ENCODE results near the gene PCNX2. TPM values are rescaled to one million over a fixed set of nuclear protein-coding genes. Genes with fewer than 3 reads are reported as not detected.

The PCNX2 gene
- total and polyA plus RNA-seq, 2 donors (not counting 1 experiment from before 2014, with no cell fraction given): 17.6 to 34.7 TPM

- Histone ChIP-seq H3K4me1 (ENCODE audit: control insufficient read depth in 2 of 2, insufficient read depth in 2 of 2, low read length in 2 of 2) (no peaks in the 10 kb centered on the region), H3K27ac (ENCODE audit: low read length in 2 of 2) (no peak overlapping the region), H3K9me3 (ENCODE audit: control extremely low read depth in 1 of 3, control insufficient read depth in 2 of 3, insufficient read depth in 1 of 3, low read length in 2 of 3) (no peaks in the 10 kb centered on the region), H4K20me1 (ENCODE audit: control insufficient read depth, insufficient read depth, low read length, poor library complexity, severe bottlenecking) (no peaks in the 10 kb centered on the region), H2AFZ (ENCODE audit: insufficient read depth, low read depth, low read length, poor library complexity, severe bottlenecking) (no peak overlapping the region), H3K79me2 (ENCODE audit: control insufficient read depth, insufficient read depth, low read length) (no peaks in the 10 kb centered on the region), H3K4me3 (ENCODE audit: control extremely low read depth in 1 of 5, extremely low read depth in 1 of 5, insufficient read depth in 1 of 5, low read depth in 2 of 5, low read length in 4 of 5) (no peak overlapping the region), H3K36me3 (replicated peaks in 1 of 2; ENCODE audit: control extremely low read depth in 1 of 2, control insufficient read depth in 1 of 2, extremely low read depth in 1 of 2, insufficient read depth in 2 of 2, low read length in 1 of 2) (no peaks in the 10 kb centered on the region), H3K4me2 (replicated peaks; ENCODE audit: low read depth, low read length, poor library complexity, severe bottlenecking) (no peak overlapping the region), H3K27me3 (replicated peaks in 1 of 4; ENCODE audit: control extremely low read depth in 1 of 4, control insufficient read depth in 3 of 4, insufficient read depth in 4 of 4, low read length in 3 of 4) (no peaks in the 10 kb centered on the region), H3K9ac (ENCODE audit: low read length) (no peak overlapping the region)
- Mint-ChIP-seq H3K9me3 (ENCODE audit: insufficient read depth) (no peaks in the 10 kb centered on the region), H3K4me1 (no peaks in the 10 kb centered on the region), H3K27ac (no peak overlapping the region), H3K4me3 (no peak overlapping the region), H3K27me3 (no peaks in the 10 kb centered on the region)
- DNase-seq (no peak), ATAC-seq (ENCODE audit: low read depth) (no peak)
- WGBS (ENCODE audit: insufficient coverage): 83% methylated on average over 2 of the region's 3 CpGs
- POLR2A ChIA-PET: no interaction called here
- CTCF ChIA-PET: no interaction called here
- no peak for TF ChIP-seq EZH2 (IDR thresholded peaks at IDR 0.05; ENCODE audit: borderline replicate concordance, insufficient read depth, low read depth, low read length, poor library complexity, severe bottlenecking)
- no peak for TF ChIP-seq CTCF (IDR thresholded peaks at IDR 0.05)
- intact Hi-C loops (cut with micrococcal nuclease): no loop called here
Measured at GRCh38 chr1:233097546-233097945, 198.0 kb downstream of the PCNX2 start.

- Histone ChIP-seq H3K27me3 (replicated peaks in 1 of 4; ENCODE audit: control extremely low read depth in 1 of 4, control insufficient read depth in 3 of 4, insufficient read depth in 4 of 4, low read length in 3 of 4) (no peaks in the 10 kb centered on the region), H4K20me1 (ENCODE audit: control insufficient read depth, insufficient read depth, low read length, poor library complexity, severe bottlenecking) (no peaks in the 10 kb centered on the region), H3K36me3 (replicated peaks in 1 of 2; ENCODE audit: control extremely low read depth in 1 of 2, control insufficient read depth in 1 of 2, extremely low read depth in 1 of 2, insufficient read depth in 2 of 2, low read length in 1 of 2) (no peaks in the 10 kb centered on the region), H3K27ac (ENCODE audit: low read length in 2 of 2) (no peak overlapping the region), H3K4me1 (ENCODE audit: control insufficient read depth in 2 of 2, insufficient read depth in 2 of 2, low read length in 2 of 2) (no peaks in the 10 kb centered on the region), H3K4me3 (ENCODE audit: control extremely low read depth in 1 of 5, extremely low read depth in 1 of 5, insufficient read depth in 1 of 5, low read depth in 2 of 5, low read length in 4 of 5) (no peak overlapping the region), H3K9me3 (ENCODE audit: control extremely low read depth in 1 of 3, control insufficient read depth in 2 of 3, insufficient read depth in 1 of 3, low read length in 2 of 3) (no peaks in the 10 kb centered on the region), H2AFZ (ENCODE audit: insufficient read depth, low read depth, low read length, poor library complexity, severe bottlenecking) (no peak overlapping the region), H3K4me2 (replicated peaks; ENCODE audit: low read depth, low read length, poor library complexity, severe bottlenecking) (no peak overlapping the region), H3K9ac (ENCODE audit: low read length) (no peak overlapping the region), H3K79me2 (ENCODE audit: control insufficient read depth, insufficient read depth, low read length) (no peaks in the 10 kb centered on the region)
- intact Hi-C loops (cut with micrococcal nuclease): no loop called here
- 83% methylated on average over 1 of the region's 1 CpG for WGBS (ENCODE audit: insufficient coverage)
- CTCF ChIA-PET: no interaction called here
- no peak overlapping the region for H3K27ac Mint-ChIP-seq
- no peak for DNase-seq
- POLR2A ChIA-PET: no interaction called here
- no peaks in the 10 kb centered on the region for H3K4me1 Mint-ChIP-seq
- H3K4me3 Mint-ChIP-seq: no peak overlapping the region
- no peak for ATAC-seq (ENCODE audit: low read depth)
- TF ChIP-seq CTCF (IDR thresholded peaks at IDR 0.05): no peak
- no peak for TF ChIP-seq EZH2 (IDR thresholded peaks at IDR 0.05; ENCODE audit: borderline replicate concordance, insufficient read depth, low read depth, low read length, poor library complexity, severe bottlenecking)
- no peaks in the 10 kb centered on the region for H3K9me3 Mint-ChIP-seq (ENCODE audit: insufficient read depth)
- H3K27me3 Mint-ChIP-seq: no peaks in the 10 kb centered on the region
Measured at GRCh38 chr1:233094691-233095090, 200.8 kb downstream of the PCNX2 start.

All from B cell (primary cell).